ENCODE data around the gene ESYT2. TPM values are rescaled to one million over a fixed set of nuclear protein-coding genes. Genes with fewer than 3 reads are reported as not detected.

The ESYT2 gene
- total RNA-seq, 1 donor from 2014 or later: 53.1 TPM

DNA sequence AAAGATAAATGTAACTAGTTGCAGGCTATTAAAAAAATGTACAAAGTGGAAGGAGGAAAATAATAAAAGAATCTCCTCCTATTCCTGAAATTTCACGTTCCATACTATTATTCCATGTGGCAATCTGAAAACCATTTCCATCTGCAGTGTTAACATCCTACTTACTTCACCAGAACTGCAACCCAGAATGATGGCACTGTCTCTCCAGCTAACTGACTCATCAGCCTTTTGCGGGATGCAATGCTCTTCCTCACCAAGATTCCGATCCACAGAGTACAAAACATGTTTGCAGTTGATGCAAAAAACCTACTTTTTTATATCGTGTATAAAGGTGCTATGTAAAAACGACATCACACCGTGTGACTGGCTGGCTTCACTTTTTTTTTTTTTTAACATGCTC, 50.8 kb downstream of the ESYT2 start:
- H3K36me3 ChIP-seq (ENCODE audit: control insufficient read depth, insufficient read depth, low read length): peaks cover 6% of the 10 kb centered on the region
- no peak for DNase-seq (ENCODE audit: low read depth)

DNA sequence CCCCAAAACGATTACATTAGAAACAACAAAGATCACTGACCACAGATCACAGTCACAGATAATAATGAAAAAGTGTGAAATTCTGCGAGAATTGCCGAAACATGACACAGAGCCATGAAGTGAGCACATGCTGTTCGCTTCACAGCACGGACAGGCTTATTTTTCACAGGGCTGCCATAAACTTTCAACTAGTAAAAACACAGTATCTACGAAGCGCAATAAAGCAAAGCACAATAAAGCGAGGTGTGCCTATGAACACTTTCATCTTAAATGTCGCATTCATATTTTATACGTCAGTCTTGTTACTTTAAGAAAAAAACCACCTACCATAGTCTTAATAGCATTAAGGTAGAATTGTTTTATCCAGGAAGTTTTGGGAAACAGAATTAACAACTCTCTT, 51.5 kb downstream of the ESYT2 start:
- TF ChIP-seq, protein P1, sequence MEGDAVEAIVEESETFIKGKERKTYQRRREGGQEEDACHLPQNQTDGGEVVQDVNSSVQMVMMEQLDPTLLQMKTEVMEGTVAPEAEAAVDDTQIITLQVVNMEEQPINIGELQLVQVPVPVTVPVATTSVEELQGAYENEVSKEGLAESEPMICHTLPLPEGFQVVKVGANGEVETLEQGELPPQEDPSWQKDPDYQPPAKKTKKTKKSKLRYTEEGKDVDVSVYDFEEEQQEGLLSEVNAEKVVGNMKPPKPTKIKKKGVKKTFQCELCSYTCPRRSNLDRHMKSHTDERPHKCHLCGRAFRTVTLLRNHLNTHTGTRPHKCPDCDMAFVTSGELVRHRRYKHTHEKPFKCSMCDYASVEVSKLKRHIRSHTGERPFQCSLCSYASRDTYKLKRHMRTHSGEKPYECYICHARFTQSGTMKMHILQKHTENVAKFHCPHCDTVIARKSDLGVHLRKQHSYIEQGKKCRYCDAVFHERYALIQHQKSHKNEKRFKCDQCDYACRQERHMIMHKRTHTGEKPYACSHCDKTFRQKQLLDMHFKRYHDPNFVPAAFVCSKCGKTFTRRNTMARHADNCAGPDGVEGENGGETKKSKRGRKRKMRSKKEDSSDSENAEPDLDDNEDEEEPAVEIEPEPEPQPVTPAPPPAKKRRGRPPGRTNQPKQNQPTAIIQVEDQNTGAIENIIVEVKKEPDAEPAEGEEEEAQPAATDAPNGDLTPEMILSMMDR (IDR thresholded peaks at IDR 0.05; ENCODE audit: insufficient read depth, low read length, poor library complexity, severe bottlenecking): no peak
- Histone ChIP-seq H3K4me3 (ENCODE audit: low read depth, low read length) (no peak overlapping the region), H3K36me3 (ENCODE audit: control insufficient read depth, insufficient read depth, low read length) (peaks cover 6% of the 10 kb centered on the region), H3K27me3 (ENCODE audit: control insufficient read depth, insufficient read depth, low read length) (no peaks in the 10 kb centered on the region)
- no peak for DNase-seq (ENCODE audit: low read depth)

More for the DNA sequence above, 50.8 kb downstream of the ESYT2 start:
- Histone ChIP-seq H3K4me3 (ENCODE audit: low read depth, low read length) (no peak overlapping the region), H3K27me3 (ENCODE audit: control insufficient read depth, insufficient read depth, low read length) (no peaks in the 10 kb centered on the region)
- TF ChIP-seq, protein P1 (IDR thresholded peaks at IDR 0.05; ENCODE audit: insufficient read depth, low read length, poor library complexity, severe bottlenecking): no peak

DNA sequence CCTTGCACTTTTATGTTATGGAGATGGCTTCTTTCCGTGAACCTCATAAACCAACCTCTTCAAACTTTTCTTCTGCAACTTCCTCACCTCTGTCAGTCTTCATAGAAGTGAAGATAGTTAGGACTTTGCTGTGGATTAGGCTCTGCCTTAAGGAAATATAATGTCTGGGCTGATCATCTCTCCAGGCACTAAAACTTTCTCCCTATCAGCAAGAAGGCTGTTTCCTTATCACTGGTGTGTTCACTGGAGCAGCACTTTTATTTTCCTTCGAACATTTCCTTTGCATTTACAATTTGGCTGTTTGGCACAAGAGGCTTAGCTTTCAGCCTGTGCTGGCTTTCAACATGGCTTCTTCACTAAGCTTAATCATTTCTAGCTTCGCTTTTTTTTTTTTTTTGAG, 52.8 kb downstream of the ESYT2 start:
- DNase-seq (ENCODE audit: low read depth): no peak
- Histone ChIP-seq H3K27me3 (ENCODE audit: control insufficient read depth, insufficient read depth, low read length) (no peaks in the 10 kb centered on the region), H3K4me3 (ENCODE audit: low read depth, low read length) (no peak overlapping the region), H3K36me3 (ENCODE audit: control insufficient read depth, insufficient read depth, low read length) (peaks cover 5% of the 10 kb centered on the region)
- TF ChIP-seq, protein P1 (IDR thresholded peaks at IDR 0.05; ENCODE audit: insufficient read depth, low read length, poor library complexity, severe bottlenecking): no peak

DNA sequence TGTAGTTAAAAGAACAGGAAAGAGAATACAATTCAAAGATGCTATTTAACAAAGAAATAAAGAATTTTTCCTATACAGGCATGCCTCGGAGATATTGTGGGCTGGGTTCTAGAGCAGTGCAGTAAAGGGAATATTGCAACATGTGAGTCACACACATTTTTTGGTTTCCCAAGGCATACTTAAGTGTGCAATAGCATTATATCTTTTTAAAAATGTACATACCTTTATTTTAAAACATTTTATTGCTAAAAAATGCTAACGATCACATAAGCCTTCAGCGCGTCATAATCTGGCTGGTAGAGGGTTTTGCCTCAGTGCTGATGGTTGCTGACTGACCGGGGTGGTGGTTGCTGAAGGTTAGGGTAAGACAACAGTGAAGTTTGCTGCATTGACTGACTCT, 54.4 kb downstream of the ESYT2 start:
- no peak overlapping the region for H3K4me3 ChIP-seq (ENCODE audit: low read depth, low read length)
- TF ChIP-seq, protein P1 (IDR thresholded peaks at IDR 0.05; ENCODE audit: insufficient read depth, low read length, poor library complexity, severe bottlenecking): no peak
- DNase-seq (ENCODE audit: low read depth): no peak

DNA sequence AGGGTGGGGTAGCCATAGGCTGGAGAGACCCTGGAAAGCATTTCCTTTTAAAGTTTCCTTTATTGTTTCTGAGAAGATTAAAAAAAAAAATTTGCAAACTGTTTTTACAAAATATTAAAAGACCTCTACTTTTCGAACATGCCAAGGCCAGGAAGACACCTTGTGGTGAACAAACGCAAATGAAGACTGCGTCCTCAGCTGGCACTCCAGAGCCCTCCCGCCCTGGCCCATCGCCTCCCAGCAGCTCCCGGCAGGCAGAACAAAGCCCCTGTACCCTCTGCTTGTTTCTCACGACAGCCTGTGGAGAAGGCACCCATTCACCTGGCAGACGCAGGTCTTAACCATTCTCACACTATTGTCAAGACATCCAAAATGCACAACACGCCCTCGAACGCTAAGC, 56.4 kb downstream of the ESYT2 start:
- DNase-seq (ENCODE audit: low read depth): no peak
- no peaks in the 10 kb centered on the region for H3K36me3 ChIP-seq (ENCODE audit: control insufficient read depth, insufficient read depth, low read length)
- TF ChIP-seq, protein P1 (IDR thresholded peaks at IDR 0.05; ENCODE audit: insufficient read depth, low read length, poor library complexity, severe bottlenecking): no peak
- no peaks in the 10 kb centered on the region for H3K27me3 ChIP-seq (ENCODE audit: control insufficient read depth, insufficient read depth, low read length)
- H3K4me3 ChIP-seq (ENCODE audit: low read depth, low read length): no peak overlapping the region

More for the DNA sequence above, 54.4 kb downstream of the ESYT2 start:
- Histone ChIP-seq H3K36me3 (ENCODE audit: control insufficient read depth, insufficient read depth, low read length) (no peaks in the 10 kb centered on the region), H3K27me3 (ENCODE audit: control insufficient read depth, insufficient read depth, low read length) (no peaks in the 10 kb centered on the region)

DNA sequence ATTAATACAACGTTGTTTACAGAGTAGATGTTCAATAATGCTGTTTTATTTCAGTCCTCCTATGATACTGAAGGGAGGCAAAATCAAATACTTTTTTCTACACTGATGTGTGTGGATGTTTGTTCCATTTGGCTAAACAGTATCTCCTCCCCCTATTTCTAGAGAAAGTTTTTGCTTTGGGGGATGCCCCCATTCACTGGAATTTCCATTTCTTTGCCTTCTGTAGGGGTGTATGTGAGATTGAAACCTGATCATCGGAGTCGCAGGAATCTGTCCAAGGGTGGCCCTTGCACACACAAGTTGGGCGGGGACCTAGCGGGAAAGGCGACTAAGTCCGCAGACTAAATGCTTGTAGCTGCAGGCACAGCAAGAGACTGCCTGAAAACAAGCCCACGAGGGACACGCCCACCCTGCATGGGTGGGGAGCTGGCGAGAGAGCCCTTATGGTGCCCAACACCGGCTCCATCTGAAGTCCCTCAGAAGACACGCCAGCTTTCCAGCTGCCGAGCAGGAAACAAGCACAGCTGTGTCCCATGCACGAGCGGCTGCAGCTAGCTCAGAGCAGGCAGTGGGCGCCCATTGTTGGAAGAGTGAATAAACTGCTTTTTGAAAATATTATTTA, 58.0 kb downstream of the ESYT2 start:
- H3K36me3 ChIP-seq (ENCODE audit: control insufficient read depth, insufficient read depth, low read length): no peaks in the 10 kb centered on the region
- H3K4me3 ChIP-seq (ENCODE audit: low read depth, low read length): no peak overlapping the region
- no peaks in the 10 kb centered on the region for H3K27me3 ChIP-seq (ENCODE audit: control insufficient read depth, insufficient read depth, low read length)
- no peak for DNase-seq (ENCODE audit: low read depth)
- TF ChIP-seq, protein P1 (IDR thresholded peaks at IDR 0.05; ENCODE audit: insufficient read depth, low read length, poor library complexity, severe bottlenecking): no peak
